Endothelial cell of umbilical vein (primary cell): ENCODE measurements around the gene THEMIS2. TPM values are rescaled to one million over a fixed set of nuclear protein-coding genes. Genes with fewer than 3 reads are reported as not detected.

Experiments used
- BruUV-seq: library from RNA; stranded (reverse); fragments of 400-500 nt; replicated peaks from 2 replicates; lab custom pipeline; 2021; lab: Mats Ljungman, UMichigan
- CTCF ChIA-PET: fragments of 300-600, 350-600 bp; sonication (Branson Sonifier 250); formaldehyde crosslinking; loops from one replicate; lab custom pipeline; 2021; ENCODE audit warnings: antibody characterized with exemption, inconsistent platforms; lab: Charles Lee
- POLR2A ChIA-PET: fragments of 300-600, 350-600 bp; sonication (Branson Sonifier 250); formaldehyde crosslinking; loops from one replicate; lab custom pipeline; 2021; ENCODE audit warnings: antibody characterized with exemption, inconsistent platforms; lab: Charles Lee
- DNase-seq: peaks from one replicate; pipeline ENCODE4 v3.0.0-alpha.2; 2011; ENCODE audit warnings: low read depth, low spot score
- FAIRE-seq: peaks from 2 replicates; lab custom pipeline; 2011; peaks lifted over from hg19 to GRCh38; lab: Jason Lieb, UNC
- H2AFZ ChIP-seq: 2 replicates; pipeline ENCODE4 v1.6.0; 2012; ENCODE audit warnings: low read depth, low read length, control low read depth, inconsistent platforms
- H3K27ac ChIP-seq: 2 replicates; pipeline ENCODE4 v1.5.1; 2011; ENCODE audit warnings: low read depth, mild to moderate bottlenecking, control low read depth, low read length, moderate library complexity; ENCODE audit not compliant: insufficient read depth
- H3K27me3 ChIP-seq, 2 experiments: 2 replicates each; pipeline versions ENCODE4 v1.6.0 to v1.6.1; 2011; ENCODE audit warnings: low read length in 2 of 2, mixed read lengths in 1 of 2; ENCODE audit not compliant: control insufficient read depth in 2 of 2, insufficient read depth in 2 of 2
- H3K36me3 ChIP-seq, 2 experiments: 2 replicates in 1 of 2; 3 replicates in 1 of 2; pipeline ENCODE4 v1.5.1; 2011; ENCODE audit warnings: low read length in 2 of 2, mild to moderate bottlenecking in 1 of 2, moderate library complexity in 1 of 2; ENCODE audit not compliant: control insufficient read depth in 2 of 2, insufficient read depth in 2 of 2; ENCODE audit errors: extremely low read depth in 1 of 2
- H3K4me1 ChIP-seq: 3 replicates; pipeline ENCODE4 v1.5.1; 2011; ENCODE audit warnings: mild to moderate bottlenecking, low read length; ENCODE audit not compliant: control insufficient read depth, insufficient read depth; ENCODE audit errors: extremely low read depth
- H3K4me2 ChIP-seq: 2 replicates; pipeline ENCODE4 v1.6.1; 2011; ENCODE audit warnings: low read length, control low read depth, mixed read lengths; ENCODE audit not compliant: insufficient read depth
- H3K4me3 ChIP-seq, 3 experiments: fragments of 200-600 bp in 1 of 3; sonication (generic), shearing (Covaris generic) in 1 of 3; replicated peaks in 1 of 3; 2 replicates each; pipeline ENCODE4 v1.5.1; 2011 to 2016; ENCODE audit warnings: control low read depth in 3 of 3, low read length in 3 of 3, mild to moderate bottlenecking in 2 of 3, inconsistent platforms in 1 of 3, low read depth in 1 of 3, moderate library complexity in 1 of 3; ENCODE audit not compliant: insufficient read depth in 1 of 3
- H3K79me2 ChIP-seq: 2 replicates; pipeline ENCODE4 v1.6.0; 2012; ENCODE audit warnings: low read length, inconsistent platforms; ENCODE audit not compliant: control insufficient read depth, insufficient read depth
- H3K9ac ChIP-seq: replicated peaks from 2 replicates; pipeline ENCODE3; 2011; ENCODE audit warnings: low read length, control low read depth; ENCODE audit not compliant: insufficient read depth; ENCODE audit errors: extremely low read depth
- H3K9me1 ChIP-seq: replicated peaks from 3 replicates; pipeline ENCODE4 v1.6.0; 2011; ENCODE audit warnings: mild to moderate bottlenecking, low read length; ENCODE audit not compliant: control insufficient read depth, insufficient read depth; ENCODE audit errors: extremely low read depth
- H3K9me3 ChIP-seq: replicated peaks from 2 replicates; pipeline ENCODE4 v1.5.1; 2012; ENCODE audit warnings: low read length, inconsistent platforms; ENCODE audit not compliant: control insufficient read depth, insufficient read depth
- H4K20me1 ChIP-seq: replicated peaks from 2 replicates; pipeline ENCODE3; 2011; ENCODE audit warnings: mild to moderate bottlenecking, low read length; ENCODE audit not compliant: control insufficient read depth, insufficient read depth; ENCODE audit errors: extremely low read depth
- CTCF ChIP-seq, 2 donors: IDR thresholded peaks; 1 replicate in 1 of 2; 2 replicates in 1 of 2; pipeline ENCODE4 v1.5.1; 2011; ENCODE audit warnings: low read length in 2 of 2, mild to moderate bottlenecking in 2 of 2, moderate library complexity in 2 of 2, control low read depth in 1 of 2, inconsistent platforms in 1 of 2, low read depth in 1 of 2; ENCODE audit not compliant: insufficient read depth in 1 of 2; ENCODE audit errors: extremely low read depth in 1 of 2
- FOS ChIP-seq: IDR thresholded peaks from 2 replicates; pipeline ENCODE4 v1.6.1; 2011; ENCODE audit warnings: mild to moderate bottlenecking, low read length, moderate library complexity, borderline replicate concordance; ENCODE audit not compliant: insufficient read depth
- GATA2 ChIP-seq: IDR thresholded peaks from 2 replicates; pipeline ENCODE4 v1.7.0; 2011; ENCODE audit warnings: low read depth, mild to moderate bottlenecking, moderate library complexity, mixed read lengths, low read length; ENCODE audit not compliant: insufficient read length, insufficient read depth
- JUN ChIP-seq: IDR thresholded peaks from 2 replicates; pipeline ENCODE4 v1.6.1; 2011; ENCODE audit warnings: borderline replicate concordance, low read depth; ENCODE audit not compliant: insufficient read length, insufficient read depth
- MYC ChIP-seq: IDR thresholded peaks from one replicate; pipeline ENCODE4 v1.6.1; 2011; ENCODE audit warnings: mild to moderate bottlenecking, low read depth, low read length
- POLR2A ChIP-seq: IDR thresholded peaks from 2 replicates; pipeline ENCODE4 v1.6.1; 2012; ENCODE audit warnings: low read depth, mild to moderate bottlenecking, control low read depth, low read length
- POLR2AphosphoS5 ChIP-seq: IDR thresholded peaks from 2 replicates; pipeline ENCODE4 v1.6.1; 2012; ENCODE audit warnings: low read depth, mild to moderate bottlenecking, control low read depth, low read length, moderate library complexity; ENCODE audit not compliant: insufficient read depth
- dilution Hi-C: fragments of 300-500 bp; cut with MboI; formaldehyde crosslinking; loops from one replicate; pipeline ENCODE4 v1.15.0; 2019; ENCODE audit warnings: low sequenced_read_pairs; ENCODE audit not compliant: extremely low pct_ligation_motif_present
- intact Hi-C: fragments of 100-400 bp; cut with micrococcal nuclease; formaldehyde crosslinking; loops from one replicate; pipeline ENCODE4 v1.10.0; 2022
- polyA plus RNA-seq, 4 experiments: library from polyadenylated mRNA; depleted of rRNA in 3 of 4; stranded (reverse) in 3 of 4; unstranded in 1 of 4; fragments of >200 nt; gene quantifications; 2 replicates each; pipeline versions ENCODE4 v1.2.1 to v1.2.3, GENCODE V29; 2011 to 2012; ENCODE audit warnings: missing spikeins in 1 of 4
- total RNA-seq: library from RNA; stranded (reverse); gene quantifications from 2 replicates; pipeline ENCODE4 v1.2.3, GENCODE V29; 2021

THEMIS2 gene
- total and polyA plus RNA-seq, 2 donors (not counting 3 experiments of a cell fraction or from before 2014, with no cell fraction given) = 11.1 to 15.7 TPM

DNA sequence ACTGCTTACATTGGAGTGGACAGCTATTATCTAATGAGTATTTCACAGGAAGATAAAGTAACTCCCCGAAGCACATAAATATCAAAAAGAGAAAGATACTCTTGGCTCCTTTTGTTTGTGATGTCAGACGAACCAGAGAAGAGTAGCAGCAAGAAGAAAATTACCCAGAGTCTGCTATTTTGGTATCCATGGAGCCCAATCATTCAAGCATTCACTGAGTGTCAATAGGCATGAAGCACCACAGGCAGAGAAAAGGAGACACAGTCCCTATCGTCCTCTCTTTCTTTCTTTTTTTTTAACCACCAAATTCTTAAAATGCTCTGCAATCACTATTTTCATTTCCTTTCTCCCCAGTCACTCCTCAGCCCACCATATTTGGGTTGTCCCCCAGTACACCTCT, 22.2 kb downstream of the THEMIS2 start:
- ChIA-PET POLR2A (no interaction called here), CTCF (interaction anchor here (1.5 kb wide), 1 partner anchor 37 kb away, joined by 6 read pairs; no protein-coding TSS in a partner anchor)
- no TSS peak for BruUV-seq
- dilution Hi-C loops = no loop called here
- Histone ChIP-seq H4K20me1 (no peaks in the 10 kb centered on the region), H3K4me3 (no peak overlapping the region), H3K9ac (no peak overlapping the region), H3K27me3 (no peaks in the 10 kb centered on the region), H3K4me2 (no peak overlapping the region), H3K9me1 (no peaks in the 10 kb centered on the region), H3K79me2 (no peaks in the 10 kb centered on the region), H3K9me3 (no peaks in the 10 kb centered on the region), H2AFZ (no peak overlapping the region), H3K36me3 (peaks cover 18% of the 10 kb centered on the region in 2 experiments), H3K27ac (no peak overlapping the region), H3K4me1 (no peaks in the 10 kb centered on the region)
- no peak for DNase-seq
- intact Hi-C loops = no loop called here
- TF ChIP-seq POLR2AphosphoS5 = no peak
- TF ChIP-seq FOS = no peak
- FAIRE-seq = no peak

- DNase-seq = no peak
- intact Hi-C loops = no loop called here
- no TSS peak for BruUV-seq
- no peak overlapping the region for H2AFZ ChIP-seq
- no peaks in the 10 kb centered on the region for H3K27me3 ChIP-seq
- no peaks in the 10 kb centered on the region for H3K9me3 ChIP-seq
- H3K4me1 ChIP-seq = no peaks in the 10 kb centered on the region
- peaks cover 5 to 19% of the 10 kb centered on the region in 2 experiments for H3K36me3 ChIP-seq
- dilution Hi-C loops = no loop called here
- POLR2A ChIA-PET = no interaction called here
- CTCF ChIA-PET = no interaction called here
- no peak overlapping the region for H3K4me2 ChIP-seq
- H3K9me1 ChIP-seq = no peaks in the 10 kb centered on the region
- H3K79me2 ChIP-seq = no peaks in the 10 kb centered on the region
- no peak overlapping the region for H3K9ac ChIP-seq
- no peak for FAIRE-seq
- TF ChIP-seq POLR2A (no peak), CTCF (IDR thresholded peaks at IDR 0.05; ENCODE audit: extremely low read depth in 1 of 2, insufficient read depth in 1 of 2, low read depth in 1 of 2, low read length in 2 of 2) (no peak), JUN (no peak), MYC (no peak), FOS (no peak), GATA2 (no peak)
- no peak overlapping the region for H3K4me3 ChIP-seq
- H4K20me1 ChIP-seq = no peaks in the 10 kb centered on the region
- no peak overlapping the region for H3K27ac ChIP-seq
Measured at GRCh38 chr1:27906759-27907158, 34.4 kb downstream of the THEMIS2 start.
